Activated naive CD4-positive, alpha-beta T cell treated with Interleukin-2 at 50 U/mL for 16 hours (primary cell): ENCODE data around the gene CSNK1D.
"Not testable (repeated sequence)": the region's sequence is repeated elsewhere in the genome, so short reads cannot be mapped to it uniquely, and the experiment has no call there.

Experiments used
- DNase-seq: peaks from one replicate; pipeline ENCODE4 v3.0.0-alpha.2; 2020

The CSNK1D gene

GRCh38 chr17:82212331-82213250, 60.9 kb downstream of the CSNK1D start, which contains the start of gene CCDC57:
CCDC57 (minus strand) TSS chr17:82212842; CDS start chr17:82201944, 10,898 bp downstream.
- peak; percentile 74 for DNase-seq

- DNase-seq: not testable (repeated sequence)
These were observed 62.8 kb downstream of the CSNK1D start for GRCh38 chr17:82210655-82211054.

DNA sequence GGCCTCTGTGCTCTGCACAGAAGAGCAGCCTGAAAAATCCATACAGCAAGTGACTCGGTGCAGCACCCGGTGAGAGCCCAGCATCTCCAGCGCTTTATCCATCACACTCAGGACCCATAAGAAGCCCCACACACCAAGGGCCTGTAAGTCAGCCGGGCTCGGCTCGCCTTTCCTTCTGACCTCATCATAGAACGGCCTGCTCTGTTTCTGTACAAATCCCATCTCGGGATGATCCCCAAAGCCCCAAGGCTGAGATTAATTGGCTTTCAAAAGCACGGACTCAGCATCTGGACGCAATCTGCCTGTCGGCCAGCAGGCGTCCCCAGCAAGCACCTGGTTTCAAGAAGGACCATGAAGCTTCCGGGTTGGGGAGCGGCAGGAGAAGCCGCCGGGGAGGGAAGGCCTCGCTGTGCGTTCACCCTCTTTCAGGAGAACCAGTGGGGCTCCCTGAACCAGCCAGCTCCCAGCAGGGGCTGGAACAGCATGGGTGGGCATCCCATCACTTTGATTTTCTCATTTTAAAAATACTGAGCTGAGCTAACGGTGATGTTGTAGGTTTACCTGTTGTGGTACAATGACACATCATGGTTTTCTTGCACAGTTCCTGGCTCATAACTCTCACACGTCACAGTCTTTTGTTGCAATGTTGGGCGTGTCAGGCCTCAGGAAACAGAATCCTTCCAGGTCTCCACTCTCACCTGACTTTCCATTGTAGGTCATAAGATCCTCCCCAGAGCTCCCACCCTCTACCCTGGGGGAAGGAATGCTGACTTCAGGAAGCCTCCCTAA, 67.6 kb downstream of the CSNK1D start:
- peak; percentile 82 for DNase-seq

DNA sequence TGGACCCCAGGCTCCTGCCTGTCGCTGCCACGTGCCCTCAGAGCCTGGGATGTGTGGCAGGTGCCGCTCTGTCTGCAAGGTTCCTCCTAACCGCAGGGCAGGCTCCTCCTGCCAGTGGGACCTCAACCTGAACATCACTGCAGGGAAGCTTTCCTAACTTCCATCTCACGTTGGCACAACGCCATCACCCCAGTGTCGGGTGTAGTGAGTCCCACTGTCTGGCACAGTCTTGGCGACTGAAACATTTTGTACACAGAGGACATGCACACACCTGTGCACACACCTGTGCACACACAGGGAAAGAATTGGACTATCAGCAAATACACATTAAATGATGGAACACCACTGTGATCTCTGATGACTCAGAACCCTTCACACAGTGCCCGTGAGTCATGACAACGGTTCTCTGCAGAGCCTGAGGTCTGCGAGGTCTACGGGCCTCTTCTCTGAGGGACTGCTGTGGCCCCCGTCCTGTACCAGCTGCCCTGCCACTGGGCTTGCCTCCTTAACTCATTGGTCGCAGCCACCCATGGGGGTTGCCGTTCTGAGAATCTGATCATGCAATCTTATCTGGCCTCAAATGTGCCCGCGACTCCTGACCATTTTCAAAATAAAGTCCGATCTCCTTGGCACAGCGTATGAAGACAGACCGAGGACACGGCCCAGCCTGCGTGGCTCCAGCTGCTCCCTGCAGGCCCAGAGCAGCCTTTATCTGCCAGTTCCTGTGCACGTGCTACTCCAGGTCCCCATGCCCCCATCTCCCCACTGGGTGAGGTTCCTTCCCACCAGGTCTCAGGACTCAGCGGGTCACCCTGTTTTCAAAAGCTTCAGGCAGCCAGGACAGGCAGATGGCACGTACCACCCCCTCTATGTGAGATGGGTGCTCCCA, 68.4 kb downstream of the CSNK1D start:
- DNase-seq: peak; percentile 41

GRCh38 chr17:82203920-82204319, 69.6 kb downstream of the CSNK1D start:
- no peak for DNase-seq

DNA sequence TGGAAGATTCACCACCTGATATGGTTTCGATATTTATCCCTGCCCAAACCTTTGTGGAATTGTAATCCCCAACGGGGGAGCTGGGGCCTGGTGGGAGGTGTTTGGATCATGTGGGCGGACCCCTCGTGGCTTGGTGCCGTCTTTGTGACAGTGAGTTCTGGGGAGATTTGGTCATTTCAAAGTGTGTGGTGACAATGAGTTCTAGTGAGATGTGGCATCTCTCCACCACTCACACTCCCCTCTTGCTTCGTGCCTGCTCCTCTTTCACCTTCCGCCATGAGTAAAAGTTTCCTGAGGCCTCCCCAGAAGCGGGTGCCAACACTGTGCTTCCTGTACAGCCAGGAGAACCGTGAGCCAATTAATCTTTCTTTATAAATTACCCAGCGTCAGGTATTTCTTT, 70.5 kb downstream of the CSNK1D start:
- no peak for DNase-seq

- DNase-seq: no peak
These were observed 72.0 kb downstream of the CSNK1D start for GRCh38 chr17:82201498-82201910.

GRCh38 chr17:82200743-82201497, 72.6 kb downstream of the CSNK1D start:
- peak; percentile 59 for DNase-seq

DNA sequence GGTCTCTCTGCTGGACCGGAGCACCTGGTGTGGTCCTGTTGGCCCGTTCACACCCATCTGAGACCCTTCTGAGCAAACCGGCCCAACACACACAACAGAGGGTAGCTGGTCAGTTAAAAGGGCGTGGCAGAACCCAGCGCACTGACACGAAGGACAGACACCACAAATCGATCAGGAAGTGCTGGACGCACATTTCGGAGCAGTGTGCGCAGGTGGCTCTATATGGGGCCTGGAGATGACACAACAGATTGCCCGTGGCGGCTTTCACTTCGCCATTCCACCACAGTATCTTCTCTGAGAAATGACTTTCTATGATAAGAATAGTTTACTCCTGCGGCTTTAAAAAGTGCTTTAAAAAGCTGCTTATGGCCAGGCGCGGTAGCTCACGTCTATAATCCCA, 73.4 kb downstream of the CSNK1D start:
- no peak for DNase-seq

GRCh38 chr17:82199496-82199895, 74.0 kb downstream of the CSNK1D start:
- DNase-seq: no peak

DNA sequence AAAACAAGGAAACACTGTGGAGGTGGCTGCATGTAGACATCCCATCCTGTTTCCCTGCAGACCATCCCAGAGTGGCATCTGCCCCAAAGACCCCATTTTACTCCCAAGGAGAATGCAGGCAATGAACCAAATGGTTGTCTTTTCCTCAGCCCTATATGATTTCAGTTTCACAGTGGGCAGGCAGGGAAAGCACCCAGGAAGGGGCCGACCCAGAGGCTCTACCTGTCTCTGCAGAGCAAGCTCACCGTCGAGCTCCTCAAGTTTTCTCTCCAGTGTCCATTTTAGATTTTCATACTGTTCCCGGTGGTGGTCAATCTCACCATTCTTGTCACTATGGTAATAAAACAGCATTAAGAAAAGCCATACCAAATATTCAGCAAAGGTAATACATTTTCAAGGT, 75.4 kb downstream of the CSNK1D start:
- DNase-seq: no peak

GRCh38 chr17:82195675-82196672, 77.5 kb downstream of the CSNK1D start:
- no peak for DNase-seq

- DNase-seq: no peak
These were observed 78.7 kb downstream of the CSNK1D start for GRCh38 chr17:82194765-82195164.

GRCh38 chr17:82193520-82194220, 79.8 kb downstream of the CSNK1D start:
- no peak for DNase-seq

- DNase-seq: not testable (repeated sequence)
These were observed 80.5 kb downstream of the CSNK1D start for GRCh38 chr17:82193050-82193449.
